CD4-positive, alpha-beta T cell treated with Interleukin-17A for 4 hours (primary cell): ENCODE results near the gene GFI1B.
"Not testable (repeated sequence)": the region's sequence is repeated elsewhere in the genome, so short reads cannot be mapped to it uniquely, and the experiment has no call there.

Experiments used
- DNase-seq: peaks from one replicate; pipeline ENCODE4 v3.0.0-alpha.2; 2020; ENCODE audit warnings: mixed read lengths

GFI1B gene

GRCh38 chr9:132991351-132992300 is 13.1 kb downstream of the GFI1B start:
- DNase-seq: no peak

- no peak for DNase-seq
These were observed 15.0 kb downstream of the GFI1B start for GRCh38 chr9:132993511-132993939.

- no peak for DNase-seq
These were observed 16.1 kb downstream of the GFI1B start for GRCh38 chr9:132994410-132995120.

- no peak for DNase-seq
These were observed 16.6 kb downstream of the GFI1B start for GRCh38 chr9:132995121-132995420.

GRCh38 chr9:132995879-132996278 is 17.4 kb downstream of the GFI1B start:
- DNase-seq: no peak

- DNase-seq: no peak
These were observed 18.0 kb downstream of the GFI1B start for GRCh38 chr9:132996526-132996925.

- no peak for DNase-seq
These were observed 19.1 kb downstream of the GFI1B start for GRCh38 chr9:132997591-132997990.

GRCh38 chr9:132998221-132998620 is 19.7 kb downstream of the GFI1B start:
- not testable (repeated sequence) for DNase-seq

- DNase-seq: no peak
These were observed 20.5 kb downstream of the GFI1B start for GRCh38 chr9:132998831-132999635.

GRCh38 chr9:133002147-133003070 is 23.9 kb downstream of the GFI1B start:
- DNase-seq: no peak

GRCh38 chr9:133003071-133003461 is 24.6 kb downstream of the GFI1B start:
- no peak for DNase-seq

GRCh38 chr9:133003671-133004090 is 25.2 kb downstream of the GFI1B start:
- DNase-seq: no peak

- DNase-seq: no peak
These were observed 25.9 kb downstream of the GFI1B start for GRCh38 chr9:133004091-133004998.

GRCh38 chr9:133004999-133005760 is 26.7 kb downstream of the GFI1B start:
- no peak for DNase-seq

GRCh38 chr9:133005957-133006356 is 27.5 kb downstream of the GFI1B start:
- DNase-seq: no peak

GRCh38 chr9:133006731-133007352 is 28.3 kb downstream of the GFI1B start:
- no peak for DNase-seq

- DNase-seq: no peak
These were observed 29.9 kb downstream of the GFI1B start for GRCh38 chr9:133008406-133008805.

- no peak for DNase-seq
These were observed 30.3 kb downstream of the GFI1B start for GRCh38 chr9:133008824-133009223.

GRCh38 chr9:133009906-133010582 is 31.6 kb downstream of the GFI1B start:
- DNase-seq: no peak
